ENCODE measurements around the gene BSX. TPM values are rescaled to one million over a fixed set of nuclear protein-coding genes. Genes with fewer than 3 reads are reported as not detected.

The BSX gene
- total RNA-seq, 1 donor from 2014 or later = not detected

- Mint-ChIP-seq H3K9me3 (no peaks in the 10 kb centered on the region), H3K27me3 (ENCODE audit: insufficient read depth) (no peaks in the 10 kb centered on the region), H3K4me3 (no peak overlapping the region), H3K4me1 (ENCODE audit: low read depth) (no peaks in the 10 kb centered on the region), H3K36me3 (ENCODE audit: low read depth) (no peaks in the 10 kb centered on the region), H3K27ac (no peak overlapping the region)
- DNase-seq (ENCODE audit: low spot score) = no peak
- intact Hi-C loops (cut with micrococcal nuclease) = no loop called here
Measured at GRCh38 chr11:122931510-122931909, 50.1 kb downstream of the BSX start.

Other genes starting within 250 kb of the BSX start
- gene CRTAM, start 143.3 kb downstream of the BSX start, total RNA-seq = 8.5 and 8.7 TPM in 2 replicates
- 0.71 and 0.91 TPM in 2 replicates for gene JHY, start 99.1 kb downstream of the BSX start, total RNA-seq
- gene HSPA8, start 80.3 kb upstream of the BSX start, total RNA-seq = 4,132 and 4,214 TPM in 2 replicates
- not detected in 2 replicates for gene CLMP, start 213.4 kb upstream of the BSX start, total RNA-seq

Data from activated T-helper 1 cell treated with anti-CD3 and anti-CD28 coated beads, Interleukin-12 subunit alpha, Interleukin-12 subunit beta, Interleukin-2, Interleukin-4 antibody, amounts not matched to agents 30 ng/mL and 10 ng/mL and 1 ng/mL, durations not matched to agents 14 hours and 24 hours and 36 hours (primary cell).